BE2C (cell line): Measurements from ENCODE around the gene KCNQ5.
A peak's percentile ranks its signal among the peaks of the same experiment; 100 is the strongest.

ENCODE experiments used
- DNase-seq: peaks from one replicate; pipeline ENCODE4 v3.0.0-alpha.2; 2020
- H3K27me3 ChIP-seq: fragments of 250-450 bp; sonication (Bioruptor Pico); 2 replicates; pipeline ENCODE4 v1.5.1; 2020; ENCODE audit warnings: mild to moderate bottlenecking
- H3K36me3 ChIP-seq: fragments of 250-450 bp; sonication (Bioruptor Pico); 2 replicates; pipeline ENCODE4 v1.5.1; 2020; ENCODE audit warnings: mild to moderate bottlenecking
- H3K4me1 ChIP-seq: fragments of 250-450 bp; sonication (Bioruptor Pico); 2 replicates; pipeline ENCODE4 v1.5.1; 2020
- H3K4me3 ChIP-seq: 2 replicates; pipeline ENCODE4 v1.5.1; 2011; ENCODE audit warnings: low read depth, low read length
- H3K9me3 ChIP-seq: fragments of 250-450 bp; sonication (Bioruptor Pico); 2 replicates; pipeline ENCODE4 v1.5.1; 2020
- CTCF ChIP-seq: IDR thresholded peaks from 2 replicates; pipeline ENCODE4 v1.5.1; 2012; ENCODE audit warnings: mild to moderate bottlenecking, low read depth, low read length

Gene KCNQ5

GRCh38 chr6:73174646-73175045, 552.8 kb downstream of the KCNQ5 start:
- Histone ChIP-seq H3K36me3 (no peaks in the 10 kb centered on the region), H3K4me1 (no peaks in the 10 kb centered on the region), H3K27me3 (no peaks in the 10 kb centered on the region), H3K9me3 (no peaks in the 10 kb centered on the region), H3K4me3 (no peak overlapping the region)
- DNase-seq: no peak
- no peak for TF ChIP-seq CTCF

GRCh38 chr6:73176057-73176456, 554.2 kb downstream of the KCNQ5 start:
- no peak for DNase-seq
- H3K4me1 ChIP-seq: no peaks in the 10 kb centered on the region
- H3K27me3 ChIP-seq: no peaks in the 10 kb centered on the region
- no peaks in the 10 kb centered on the region for H3K9me3 ChIP-seq
- no peaks in the 10 kb centered on the region for H3K36me3 ChIP-seq
- no peak for TF ChIP-seq CTCF
- H3K4me3 ChIP-seq: no peak overlapping the region

GRCh38 chr6:73177221-73177944, 555.5 kb downstream of the KCNQ5 start:
- no peak for DNase-seq
- no peaks in the 10 kb centered on the region for H3K27me3 ChIP-seq
- H3K36me3 ChIP-seq: no peaks in the 10 kb centered on the region
- no peak for TF ChIP-seq CTCF
- H3K4me3 ChIP-seq: no peak overlapping the region
- H3K4me1 ChIP-seq: no peaks in the 10 kb centered on the region
- H3K9me3 ChIP-seq: no peaks in the 10 kb centered on the region

- no peaks in the 10 kb centered on the region for H3K4me1 ChIP-seq
- TF ChIP-seq CTCF: no peak
- no peak for DNase-seq
- H3K4me3 ChIP-seq: no peak overlapping the region
- no peaks in the 10 kb centered on the region for H3K27me3 ChIP-seq
- no peaks in the 10 kb centered on the region for H3K36me3 ChIP-seq
- no peaks in the 10 kb centered on the region for H3K9me3 ChIP-seq
These were observed 558.3 kb downstream of the KCNQ5 start for GRCh38 chr6:73180076-73180738.

GRCh38 chr6:73180763-73181619, 559.1 kb downstream of the KCNQ5 start:
- H3K4me1 ChIP-seq: no peaks in the 10 kb centered on the region
- peak overlapping the region; percentile 46 for H3K4me3 ChIP-seq
- DNase-seq: peak; percentile 53
- no peaks in the 10 kb centered on the region for H3K9me3 ChIP-seq
- peak; percentile 90 for TF ChIP-seq CTCF
- no peaks in the 10 kb centered on the region for H3K36me3 ChIP-seq
- no peaks in the 10 kb centered on the region for H3K27me3 ChIP-seq
